ENCODE measurements around the gene RETREG1. TPM values are rescaled to one million over a fixed set of nuclear protein-coding genes. Genes with fewer than 3 reads are reported as not detected.

Gene RETREG1
- total RNA-seq, 2 experiments from 2014 or later: 19.3 to 20.0 TPM

- intact Hi-C loops (cut with micrococcal nuclease): no loop called here
- DNase-seq: no peak
- H3K4me1 Mint-ChIP-seq (ENCODE audit: low read depth): peaks cover 25% of the 10 kb centered on the region
- H3K4me3 Mint-ChIP-seq: no peak overlapping the region
- CTCF ChIA-PET: no interaction called here
- peaks cover 5% of the 10 kb centered on the region for H3K9me3 Mint-ChIP-seq
- H3K36me3 Mint-ChIP-seq (ENCODE audit: low read depth): peaks cover 11% of the 10 kb centered on the region
- no peaks in the 10 kb centered on the region for H3K27me3 Mint-ChIP-seq (ENCODE audit: low read depth)
- no peak overlapping the region for H3K27ac Mint-ChIP-seq
These were observed 41.7 kb downstream of the RETREG1 start for GRCh38 chr5:16574789-16575721.

- Mint-ChIP-seq H3K36me3 (ENCODE audit: low read depth) (peaks cover 17% of the 10 kb centered on the region), H3K4me1 (ENCODE audit: low read depth) (peaks cover 27% of the 10 kb centered on the region), H3K9me3 (peaks cover 5% of the 10 kb centered on the region), H3K27me3 (ENCODE audit: low read depth) (no peaks in the 10 kb centered on the region), H3K27ac (no peak overlapping the region), H3K4me3 (no peak overlapping the region)
- intact Hi-C loops (cut with micrococcal nuclease): no loop called here
- no peak for DNase-seq
- CTCF ChIA-PET: no interaction called here
These were observed 43.4 kb downstream of the RETREG1 start for GRCh38 chr5:16573401-16573800.

- no peaks in the 10 kb centered on the region for H3K27me3 Mint-ChIP-seq (ENCODE audit: low read depth)
- CTCF ChIA-PET: no interaction called here
- H3K36me3 Mint-ChIP-seq (ENCODE audit: low read depth): peaks cover 17% of the 10 kb centered on the region
- H3K27ac Mint-ChIP-seq: no peak overlapping the region
- peaks cover 28% of the 10 kb centered on the region for H3K4me1 Mint-ChIP-seq (ENCODE audit: low read depth)
- intact Hi-C loops (cut with micrococcal nuclease): no loop called here
- H3K4me3 Mint-ChIP-seq: no peak overlapping the region
- no peak for DNase-seq
- no peaks in the 10 kb centered on the region for H3K9me3 Mint-ChIP-seq
These were observed 44.3 kb downstream of the RETREG1 start for GRCh38 chr5:16572289-16573015.

GRCh38 chr5:16571016-16571415, 45.8 kb downstream of the RETREG1 start:
- intact Hi-C loops (cut with micrococcal nuclease): no loop called here
- H3K27ac Mint-ChIP-seq: no peak overlapping the region
- peaks cover 27% of the 10 kb centered on the region for H3K36me3 Mint-ChIP-seq (ENCODE audit: low read depth)
- H3K27me3 Mint-ChIP-seq (ENCODE audit: low read depth): no peaks in the 10 kb centered on the region
- H3K9me3 Mint-ChIP-seq: no peaks in the 10 kb centered on the region
- H3K4me3 Mint-ChIP-seq: no peak overlapping the region
- H3K4me1 Mint-ChIP-seq (ENCODE audit: low read depth): peaks cover 32% of the 10 kb centered on the region
- CTCF ChIA-PET: interaction anchor here (1.0 kb wide), 1 partner anchor 19 kb away, joined by 6 read pairs; no protein-coding TSS in a partner anchor
- no peak for DNase-seq

- H3K4me1 Mint-ChIP-seq (ENCODE audit: low read depth): peaks cover 30% of the 10 kb centered on the region
- H3K36me3 Mint-ChIP-seq (ENCODE audit: low read depth): peaks cover 27% of the 10 kb centered on the region
- no peak overlapping the region for H3K27ac Mint-ChIP-seq
- no peaks in the 10 kb centered on the region for H3K27me3 Mint-ChIP-seq (ENCODE audit: low read depth)
- H3K4me3 Mint-ChIP-seq: no peak overlapping the region
- H3K9me3 Mint-ChIP-seq: no peaks in the 10 kb centered on the region
- DNase-seq: no peak
- intact Hi-C loops (cut with micrococcal nuclease): no loop called here
- CTCF ChIA-PET: interaction anchor here (1.8 kb wide), 1 partner anchor 18 kb away, joined by 7 read pairs; no protein-coding TSS in a partner anchor
These were observed 46.5 kb downstream of the RETREG1 start for GRCh38 chr5:16570121-16570815.

GRCh38 chr5:16568875-16569580, 47.8 kb downstream of the RETREG1 start:
- Mint-ChIP-seq H3K4me3 (no peak overlapping the region), H3K9me3 (no peaks in the 10 kb centered on the region), H3K27ac (no peak overlapping the region), H3K27me3 (ENCODE audit: low read depth) (no peaks in the 10 kb centered on the region), H3K36me3 (ENCODE audit: low read depth) (peaks cover 30% of the 10 kb centered on the region), H3K4me1 (ENCODE audit: low read depth) (peaks cover 27% of the 10 kb centered on the region)
- DNase-seq: no peak
- CTCF ChIA-PET: interaction anchor here (1.8 kb wide), 1 partner anchor 17 kb away, joined by 7 read pairs; no protein-coding TSS in a partner anchor
- intact Hi-C loops (cut with micrococcal nuclease): no loop called here

GRCh38 chr5:16567365-16567764, 49.4 kb downstream of the RETREG1 start:
- no peak overlapping the region for H3K27ac Mint-ChIP-seq
- DNase-seq: no peak
- H3K4me3 Mint-ChIP-seq: no peak overlapping the region
- intact Hi-C loops (cut with micrococcal nuclease): no loop called here
- no peaks in the 10 kb centered on the region for H3K9me3 Mint-ChIP-seq
- H3K27me3 Mint-ChIP-seq (ENCODE audit: low read depth): no peaks in the 10 kb centered on the region
- H3K36me3 Mint-ChIP-seq (ENCODE audit: low read depth): peaks cover 33% of the 10 kb centered on the region
- CTCF ChIA-PET: interaction anchor here (0.6 to 1.9 kb wide), 3 partner anchors 14 to 96 kb away, joined by 3 to 5 read pairs (median 4); no protein-coding TSS in a partner anchor
- H3K4me1 Mint-ChIP-seq (ENCODE audit: low read depth): peaks cover 27% of the 10 kb centered on the region

GRCh38 chr5:16565118-16565517, 51.7 kb downstream of the RETREG1 start:
- H3K27ac Mint-ChIP-seq: no peak overlapping the region

GRCh38 chr5:16564248-16564867, 52.4 kb downstream of the RETREG1 start:
- no peak overlapping the region for H3K4me3 Mint-ChIP-seq
- no peak overlapping the region for H3K27ac Mint-ChIP-seq
- peaks cover 30% of the 10 kb centered on the region for H3K36me3 Mint-ChIP-seq (ENCODE audit: low read depth)
- no peaks in the 10 kb centered on the region for H3K27me3 Mint-ChIP-seq (ENCODE audit: low read depth)
- no peaks in the 10 kb centered on the region for H3K9me3 Mint-ChIP-seq
- CTCF ChIA-PET: no interaction called here
- DNase-seq: no peak
- intact Hi-C loops (cut with micrococcal nuclease): no loop called here
- peaks cover 24% of the 10 kb centered on the region for H3K4me1 Mint-ChIP-seq (ENCODE audit: low read depth)

More at GRCh38 chr5:16565118-16565517, 51.7 kb downstream of the RETREG1 start:
- Mint-ChIP-seq H3K4me3 (no peak overlapping the region), H3K4me1 (ENCODE audit: low read depth) (peaks cover 24% of the 10 kb centered on the region), H3K27me3 (ENCODE audit: low read depth) (no peaks in the 10 kb centered on the region), H3K9me3 (no peaks in the 10 kb centered on the region), H3K36me3 (ENCODE audit: low read depth) (peaks cover 33% of the 10 kb centered on the region)
- intact Hi-C loops (cut with micrococcal nuclease): no loop called here
- DNase-seq: no peak
- CTCF ChIA-PET: interaction anchor here (0.6 to 1.1 kb wide), 2 partner anchors 12 to 20 kb away, joined by 3 read pairs; no protein-coding TSS in a partner anchor

GRCh38 chr5:16563686-16564085, 53.1 kb downstream of the RETREG1 start:
- no peak for DNase-seq
- CTCF ChIA-PET: interaction anchor here (1.8 kb wide), 1 partner anchor 12 kb away, joined by 10 read pairs; no protein-coding TSS in a partner anchor
- Mint-ChIP-seq H3K4me3 (no peak overlapping the region), H3K9me3 (no peaks in the 10 kb centered on the region), H3K36me3 (ENCODE audit: low read depth) (peaks cover 29% of the 10 kb centered on the region), H3K4me1 (ENCODE audit: low read depth) (peaks cover 26% of the 10 kb centered on the region), H3K27ac (no peak overlapping the region), H3K27me3 (ENCODE audit: low read depth) (no peaks in the 10 kb centered on the region)
- intact Hi-C loops (cut with micrococcal nuclease): no loop called here

- no peak overlapping the region for H3K27ac Mint-ChIP-seq
- H3K27me3 Mint-ChIP-seq (ENCODE audit: low read depth): no peaks in the 10 kb centered on the region
- H3K9me3 Mint-ChIP-seq: no peaks in the 10 kb centered on the region
- intact Hi-C loops (cut with micrococcal nuclease): no loop called here
- no peak for DNase-seq
- CTCF ChIA-PET: no interaction called here
- H3K4me1 Mint-ChIP-seq (ENCODE audit: low read depth): peaks cover 15% of the 10 kb centered on the region
- H3K4me3 Mint-ChIP-seq: no peak overlapping the region
- peaks cover 16% of the 10 kb centered on the region for H3K36me3 Mint-ChIP-seq (ENCODE audit: low read depth)
These were observed 55.1 kb downstream of the RETREG1 start for GRCh38 chr5:16561660-16562059.
